ENCODE measurements around the gene SCARB1. TPM values are rescaled to one million over a fixed set of nuclear protein-coding genes. Genes with fewer than 3 reads are reported as not detected.

Gene SCARB1
- total and polyA plus RNA-seq, 2 of the 13 experiments (the other 11 are each of a cell fraction or from before 2014, with no cell fraction given) = 63.4 to 160 TPM

DNA sequence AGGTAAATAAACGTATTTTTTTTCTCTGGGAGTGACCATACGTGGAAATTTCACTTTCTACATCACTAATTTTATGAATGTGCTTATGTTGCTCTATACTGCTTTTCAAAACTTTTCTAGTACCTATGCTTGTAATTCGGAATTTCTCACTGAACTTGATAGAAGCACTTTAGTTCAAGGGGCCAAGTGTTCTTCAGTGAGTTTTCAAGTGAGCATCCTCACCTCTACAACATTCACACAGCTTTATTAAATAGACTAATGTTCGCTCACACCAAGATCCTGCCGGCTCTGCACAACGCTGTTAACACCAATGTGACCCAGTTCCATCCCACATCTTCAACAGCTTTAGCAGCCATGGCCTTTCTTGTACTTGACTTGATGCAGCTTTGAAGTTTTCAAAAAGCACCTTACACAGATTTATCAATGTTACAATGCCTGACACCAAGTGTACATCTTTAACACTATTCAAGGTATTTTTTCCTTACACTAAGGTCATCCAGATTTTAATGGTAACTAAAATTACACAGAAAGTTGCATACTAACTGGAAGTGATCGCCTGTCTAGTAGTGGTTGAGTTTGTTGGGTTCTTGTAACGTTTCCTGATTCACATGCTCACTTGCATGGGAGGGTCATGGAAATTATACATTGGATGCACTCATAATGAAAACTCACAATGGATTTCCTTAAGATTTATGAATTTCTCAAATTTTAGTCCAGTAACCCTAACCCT lies 46.3 kb upstream of the SCARB1 start (continued):
- TF ChIP-seq TBX3 (IDR thresholded peaks at IDR 0.05; ENCODE audit: borderline replicate concordance) (no peak), TAF15 (IDR thresholded peaks at IDR 0.05; ENCODE audit: low read depth, low read length, poor library complexity, severe bottlenecking) (no peak), ZNF569 (CRISPR knock-in tag; IDR thresholded peaks at IDR 0.05; ENCODE audit: borderline replicate concordance) (0 out of 2 replicates have a peak, but pooled peaks have one; percentile 40), POLR2A (IDR thresholded peaks at IDR 0.05; ENCODE audit: insufficient read depth in 1 of 2, low read depth in 2 of 2, low read length in 2 of 2) (peak; percentile 69 to 75; a peak in 3 of 4 replicates), ZNF766 (CRISPR knock-in tag; IDR thresholded peaks at IDR 0.05; ENCODE audit: borderline replicate concordance) (no peak), POLR2AphosphoS5 (IDR thresholded peaks at IDR 0.05; ENCODE audit: low read depth, low read length) (peak; percentile 72), ZNF564 (CRISPR knock-in tag; IDR thresholded peaks at IDR 0.05) (peak; percentile 67; the same call in 1 of the 2 replicates), ZNF282 (IDR thresholded peaks at IDR 0.05; ENCODE audit: partially characterized antibody) (no peak), ZNF841 (CRISPR knock-in tag; IDR thresholded peaks at IDR 0.05; ENCODE audit: borderline replicate concordance) (0 out of 2 replicates have a peak, but pooled peaks have one; percentile 17), AKAP8 (CRISPR knock-in tag; IDR thresholded peaks at IDR 0.05) (no peak), CC2D1A (CRISPR knock-in tag; IDR thresholded peaks at IDR 0.05) (no peak), RBM22 (optimal IDR thresholded peaks at IDR 0.05; ENCODE audit: low read length) (peak; percentile 94), PAWR (CRISPR knock-in tag; IDR thresholded peaks at IDR 0.05; ENCODE audit: borderline replicate concordance) (0 out of 2 replicates have a peak, but pooled peaks have one; percentile 27), ZNF484 (CRISPR knock-in tag; IDR thresholded peaks at IDR 0.05; ENCODE audit: borderline replicate concordance, low read depth) (no peak), ZNF775 (CRISPR knock-in tag; IDR thresholded peaks at IDR 0.05; ENCODE audit: borderline replicate concordance) (0 out of 2 replicates have a peak, but pooled peaks have one; percentile 29)
- TF ChIP-seq, protein P1, sequence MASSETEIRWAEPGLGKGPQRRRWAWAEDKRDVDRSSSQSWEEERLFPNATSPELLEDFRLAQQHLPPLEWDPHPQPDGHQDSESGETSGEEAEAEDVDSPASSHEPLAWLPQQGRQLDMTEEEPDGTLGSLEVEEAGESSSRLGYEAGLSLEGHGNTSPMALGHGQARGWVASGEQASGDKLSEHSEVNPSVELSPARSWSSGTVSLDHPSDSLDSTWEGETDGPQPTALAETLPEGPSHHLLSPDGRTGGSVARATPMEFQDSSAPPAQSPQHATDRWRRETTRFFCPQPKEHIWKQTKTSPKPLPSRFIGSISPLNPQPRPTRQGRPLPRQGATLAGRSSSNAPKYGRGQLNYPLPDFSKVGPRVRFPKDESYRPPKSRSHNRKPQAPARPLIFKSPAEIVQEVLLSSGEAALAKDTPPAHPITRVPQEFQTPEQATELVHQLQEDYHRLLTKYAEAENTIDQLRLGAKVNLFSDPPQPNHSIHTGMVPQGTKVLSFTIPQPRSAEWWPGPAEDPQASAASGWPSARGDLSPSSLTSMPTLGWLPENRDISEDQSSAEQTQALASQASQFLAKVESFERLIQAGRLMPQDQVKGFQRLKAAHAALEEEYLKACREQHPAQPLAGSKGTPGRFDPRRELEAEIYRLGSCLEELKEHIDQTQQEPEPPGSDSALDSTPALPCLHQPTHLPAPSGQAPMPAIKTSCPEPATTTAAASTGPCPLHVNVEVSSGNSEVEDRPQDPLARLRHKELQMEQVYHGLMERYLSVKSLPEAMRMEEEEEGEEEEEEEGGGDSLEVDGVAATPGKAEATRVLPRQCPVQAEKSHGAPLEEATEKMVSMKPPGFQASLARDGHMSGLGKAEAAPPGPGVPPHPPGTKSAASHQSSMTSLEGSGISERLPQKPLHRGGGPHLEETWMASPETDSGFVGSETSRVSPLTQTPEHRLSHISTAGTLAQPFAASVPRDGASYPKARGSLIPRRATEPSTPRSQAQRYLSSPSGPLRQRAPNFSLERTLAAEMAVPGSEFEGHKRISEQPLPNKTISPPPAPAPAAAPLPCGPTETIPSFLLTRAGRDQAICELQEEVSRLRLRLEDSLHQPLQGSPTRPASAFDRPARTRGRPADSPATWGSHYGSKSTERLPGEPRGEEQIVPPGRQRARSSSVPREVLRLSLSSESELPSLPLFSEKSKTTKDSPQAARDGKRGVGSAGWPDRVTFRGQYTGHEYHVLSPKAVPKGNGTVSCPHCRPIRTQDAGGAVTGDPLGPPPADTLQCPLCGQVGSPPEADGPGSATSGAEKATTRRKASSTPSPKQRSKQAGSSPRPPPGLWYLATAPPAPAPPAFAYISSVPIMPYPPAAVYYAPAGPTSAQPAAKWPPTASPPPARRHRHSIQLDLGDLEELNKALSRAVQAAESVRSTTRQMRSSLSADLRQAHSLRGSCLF (CRISPR knock-in tag; IDR thresholded peaks at IDR 0.05; ENCODE audit: borderline replicate concordance) = no peak
- TF ChIP-seq, protein P2, sequence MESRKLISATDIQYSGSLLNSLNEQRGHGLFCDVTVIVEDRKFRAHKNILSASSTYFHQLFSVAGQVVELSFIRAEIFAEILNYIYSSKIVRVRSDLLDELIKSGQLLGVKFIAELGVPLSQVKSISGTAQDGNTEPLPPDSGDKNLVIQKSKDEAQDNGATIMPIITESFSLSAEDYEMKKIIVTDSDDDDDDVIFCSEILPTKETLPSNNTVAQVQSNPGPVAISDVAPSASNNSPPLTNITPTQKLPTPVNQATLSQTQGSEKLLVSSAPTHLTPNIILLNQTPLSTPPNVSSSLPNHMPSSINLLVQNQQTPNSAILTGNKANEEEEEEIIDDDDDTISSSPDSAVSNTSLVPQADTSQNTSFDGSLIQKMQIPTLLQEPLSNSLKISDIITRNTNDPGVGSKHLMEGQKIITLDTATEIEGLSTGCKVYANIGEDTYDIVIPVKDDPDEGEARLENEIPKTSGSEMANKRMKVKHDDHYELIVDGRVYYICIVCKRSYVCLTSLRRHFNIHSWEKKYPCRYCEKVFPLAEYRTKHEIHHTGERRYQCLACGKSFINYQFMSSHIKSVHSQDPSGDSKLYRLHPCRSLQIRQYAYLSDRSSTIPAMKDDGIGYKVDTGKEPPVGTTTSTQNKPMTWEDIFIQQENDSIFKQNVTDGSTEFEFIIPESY (CRISPR knock-in tag; IDR thresholded peaks at IDR 0.05) = no peak
- TF ChIP-seq, protein P3, sequence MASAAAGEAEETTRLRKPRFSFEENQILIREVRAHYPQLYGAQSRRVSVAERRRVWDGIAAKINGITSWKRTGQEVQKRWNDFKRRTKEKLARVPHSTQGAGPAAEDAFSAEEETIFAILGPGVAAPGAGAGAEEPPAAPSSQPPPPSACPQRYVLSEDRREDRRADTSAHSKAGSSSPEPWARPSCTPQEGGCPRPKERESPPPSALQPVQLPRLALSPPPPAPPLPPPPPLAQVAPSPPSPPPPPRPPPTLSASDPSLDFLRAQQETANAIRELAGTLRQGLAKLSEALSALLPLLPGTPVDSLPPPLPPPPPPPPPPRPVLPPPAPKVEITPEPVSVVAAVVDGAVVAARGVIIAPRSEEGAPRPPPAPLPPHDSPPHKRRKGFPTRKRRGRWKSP (CRISPR knock-in tag; IDR thresholded peaks at IDR 0.05) = 0 out of 2 replicates have a peak, but pooled peaks have one; percentile 38
